HEK293 (cell line): ENCODE results near the gene PLCL1.

Experiments used
- KLF8 ChIP-seq: fragments of 450-650 bp; formaldehyde crosslinking; IDR thresholded peaks from 2 replicates; pipeline ENCODE4 v1.5.1; 2016; ENCODE audit warnings: missing biosample characterization, missing genetic modification characterization
- ZBTB8A ChIP-seq: fragments of 450-650 bp; formaldehyde crosslinking; IDR thresholded peaks from 2 replicates; pipeline ENCODE4 v1.5.1; 2016; ENCODE audit warnings: missing biosample characterization, missing genetic modification characterization
- ZNF175 ChIP-seq: fragments of 450-650 bp; formaldehyde crosslinking; IDR thresholded peaks from 2 replicates; pipeline ENCODE4 v1.5.1; 2016; ENCODE audit warnings: missing biosample characterization, missing genetic modification characterization
- ZNF24 ChIP-seq: fragments of 450-650 bp; formaldehyde crosslinking; IDR thresholded peaks from 2 replicates; pipeline ENCODE4 v1.5.1; 2016; ENCODE audit warnings: missing biosample characterization, missing genetic modification characterization
- TF ChIP-seq, protein P1 (sequence below): fragments of 450-650 bp; formaldehyde crosslinking; IDR thresholded peaks from 2 replicates; pipeline ENCODE4 v1.5.1; 2016; ENCODE audit warnings: missing biosample characterization, missing genetic modification characterization
- TF ChIP-seq, protein P2 (sequence below): sonication (generic); formaldehyde crosslinking; IDR thresholded peaks from 2 replicates; pipeline ENCODE4 v1.8.1; 2022; ENCODE audit warnings: mild to moderate bottlenecking, moderate library complexity, missing genetic modification reagents

DNA sequence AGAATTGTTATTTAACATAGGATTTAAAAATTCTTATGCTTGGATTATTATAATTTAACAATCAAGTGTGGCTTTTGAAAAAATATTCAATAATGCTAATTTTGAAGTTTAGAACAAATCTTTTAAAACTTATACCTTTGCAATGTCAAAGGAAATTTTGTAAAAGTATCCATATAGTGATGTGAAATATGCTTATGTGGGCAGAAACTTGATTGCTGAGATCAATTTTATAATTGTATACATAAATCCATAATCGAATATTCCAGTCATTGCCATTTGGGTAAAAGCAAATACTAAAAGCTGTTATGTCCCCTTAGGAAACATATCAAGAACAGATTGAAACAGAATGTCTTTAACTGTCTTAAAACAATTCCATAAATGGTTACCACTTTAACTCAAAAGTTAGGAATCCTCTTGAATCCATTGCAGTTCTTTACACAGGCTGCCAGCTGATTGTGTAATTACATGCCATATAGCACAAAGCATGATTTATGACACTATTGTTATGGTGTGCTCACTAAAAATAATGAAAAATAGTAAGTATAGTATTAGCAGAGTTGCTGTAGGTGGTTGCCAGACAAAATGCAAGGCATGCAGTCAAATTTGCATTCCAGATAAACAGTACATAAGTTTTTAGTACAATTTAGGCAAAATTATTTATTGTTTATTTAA is 24.2 kb downstream of the PLCL1 start:
- TF ChIP-seq, protein P1, sequence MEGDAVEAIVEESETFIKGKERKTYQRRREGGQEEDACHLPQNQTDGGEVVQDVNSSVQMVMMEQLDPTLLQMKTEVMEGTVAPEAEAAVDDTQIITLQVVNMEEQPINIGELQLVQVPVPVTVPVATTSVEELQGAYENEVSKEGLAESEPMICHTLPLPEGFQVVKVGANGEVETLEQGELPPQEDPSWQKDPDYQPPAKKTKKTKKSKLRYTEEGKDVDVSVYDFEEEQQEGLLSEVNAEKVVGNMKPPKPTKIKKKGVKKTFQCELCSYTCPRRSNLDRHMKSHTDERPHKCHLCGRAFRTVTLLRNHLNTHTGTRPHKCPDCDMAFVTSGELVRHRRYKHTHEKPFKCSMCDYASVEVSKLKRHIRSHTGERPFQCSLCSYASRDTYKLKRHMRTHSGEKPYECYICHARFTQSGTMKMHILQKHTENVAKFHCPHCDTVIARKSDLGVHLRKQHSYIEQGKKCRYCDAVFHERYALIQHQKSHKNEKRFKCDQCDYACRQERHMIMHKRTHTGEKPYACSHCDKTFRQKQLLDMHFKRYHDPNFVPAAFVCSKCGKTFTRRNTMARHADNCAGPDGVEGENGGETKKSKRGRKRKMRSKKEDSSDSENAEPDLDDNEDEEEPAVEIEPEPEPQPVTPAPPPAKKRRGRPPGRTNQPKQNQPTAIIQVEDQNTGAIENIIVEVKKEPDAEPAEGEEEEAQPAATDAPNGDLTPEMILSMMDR (tag by site-specific recombination): no peak
- TF ChIP-seq KLF8 (tag by site-specific recombination) (no peak), ZNF175 (tag by site-specific recombination) (no peak), ZBTB8A (tag by site-specific recombination) (no peak), ZNF24 (tag by site-specific recombination) (no peak)
- TF ChIP-seq, protein P2, sequence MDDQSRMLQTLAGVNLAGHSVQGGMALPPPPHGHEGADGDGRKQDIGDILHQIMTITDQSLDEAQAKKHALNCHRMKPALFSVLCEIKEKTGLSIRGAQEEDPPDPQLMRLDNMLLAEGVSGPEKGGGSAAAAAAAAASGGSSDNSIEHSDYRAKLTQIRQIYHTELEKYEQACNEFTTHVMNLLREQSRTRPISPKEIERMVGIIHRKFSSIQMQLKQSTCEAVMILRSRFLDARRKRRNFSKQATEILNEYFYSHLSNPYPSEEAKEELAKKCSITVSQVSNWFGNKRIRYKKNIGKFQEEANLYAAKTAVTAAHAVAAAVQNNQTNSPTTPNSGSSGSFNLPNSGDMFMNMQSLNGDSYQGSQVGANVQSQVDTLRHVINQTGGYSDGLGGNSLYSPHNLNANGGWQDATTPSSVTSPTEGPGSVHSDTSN (CRISPR knock-in tag): no peak
